ENCODE results near the gene OR5K2. TPM values are rescaled to one million over a fixed set of nuclear protein-coding genes. Genes with fewer than 3 reads are reported as not detected.

OR5K2 gene
- total and polyA plus RNA-seq, 10 of the 15 experiments (the other 5 are each of a cell fraction or from before 2014, with no cell fraction given): 0.12 TPM; not detected in 9

DNA sequence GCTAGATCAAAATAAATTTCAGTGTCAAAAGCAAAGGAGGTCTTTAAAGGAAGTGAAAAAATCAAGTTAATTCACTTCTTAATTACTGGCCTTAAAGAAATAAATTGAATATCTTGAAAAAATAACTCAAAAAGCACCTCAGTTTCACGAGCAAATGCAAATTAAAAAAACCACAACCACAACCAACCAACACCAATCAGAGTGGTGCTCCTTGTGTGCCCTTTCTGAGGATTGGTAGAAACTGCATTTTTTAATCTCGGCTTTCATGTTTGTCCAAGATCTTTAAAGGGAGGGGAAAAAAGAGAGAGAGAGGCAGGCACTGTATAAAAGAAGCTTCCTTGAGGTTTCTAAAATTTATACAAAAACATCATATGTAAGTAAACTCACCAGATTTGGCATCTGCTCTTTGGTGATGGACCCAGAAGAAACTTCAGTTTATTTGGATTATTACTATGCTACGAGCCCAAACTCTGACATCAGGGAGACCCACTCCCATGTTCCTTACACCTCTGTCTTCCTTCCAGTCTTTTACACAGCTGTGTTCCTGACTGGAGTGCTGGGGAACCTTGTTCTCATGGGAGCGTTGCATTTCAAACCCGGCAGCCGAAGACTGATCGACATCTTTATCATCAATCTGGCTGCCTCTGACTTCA lies 34.3 kb downstream of the OR5K2 start, which contains the start of gene GPR15 (continued):
- TF ChIP-seq, protein P1, sequence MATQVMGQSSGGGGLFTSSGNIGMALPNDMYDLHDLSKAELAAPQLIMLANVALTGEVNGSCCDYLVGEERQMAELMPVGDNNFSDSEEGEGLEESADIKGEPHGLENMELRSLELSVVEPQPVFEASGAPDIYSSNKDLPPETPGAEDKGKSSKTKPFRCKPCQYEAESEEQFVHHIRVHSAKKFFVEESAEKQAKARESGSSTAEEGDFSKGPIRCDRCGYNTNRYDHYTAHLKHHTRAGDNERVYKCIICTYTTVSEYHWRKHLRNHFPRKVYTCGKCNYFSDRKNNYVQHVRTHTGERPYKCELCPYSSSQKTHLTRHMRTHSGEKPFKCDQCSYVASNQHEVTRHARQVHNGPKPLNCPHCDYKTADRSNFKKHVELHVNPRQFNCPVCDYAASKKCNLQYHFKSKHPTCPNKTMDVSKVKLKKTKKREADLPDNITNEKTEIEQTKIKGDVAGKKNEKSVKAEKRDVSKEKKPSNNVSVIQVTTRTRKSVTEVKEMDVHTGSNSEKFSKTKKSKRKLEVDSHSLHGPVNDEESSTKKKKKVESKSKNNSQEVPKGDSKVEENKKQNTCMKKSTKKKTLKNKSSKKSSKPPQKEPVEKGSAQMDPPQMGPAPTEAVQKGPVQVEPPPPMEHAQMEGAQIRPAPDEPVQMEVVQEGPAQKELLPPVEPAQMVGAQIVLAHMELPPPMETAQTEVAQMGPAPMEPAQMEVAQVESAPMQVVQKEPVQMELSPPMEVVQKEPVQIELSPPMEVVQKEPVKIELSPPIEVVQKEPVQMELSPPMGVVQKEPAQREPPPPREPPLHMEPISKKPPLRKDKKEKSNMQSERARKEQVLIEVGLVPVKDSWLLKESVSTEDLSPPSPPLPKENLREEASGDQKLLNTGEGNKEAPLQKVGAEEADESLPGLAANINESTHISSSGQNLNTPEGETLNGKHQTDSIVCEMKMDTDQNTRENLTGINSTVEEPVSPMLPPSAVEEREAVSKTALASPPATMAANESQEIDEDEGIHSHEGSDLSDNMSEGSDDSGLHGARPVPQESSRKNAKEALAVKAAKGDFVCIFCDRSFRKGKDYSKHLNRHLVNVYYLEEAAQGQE (IDR thresholded peaks at IDR 0.05; ENCODE audit: low read depth, low read length): 0 out of 2 replicates have a peak, but pooled peaks have one; percentile 2
- TF ChIP-seq, protein P2, sequence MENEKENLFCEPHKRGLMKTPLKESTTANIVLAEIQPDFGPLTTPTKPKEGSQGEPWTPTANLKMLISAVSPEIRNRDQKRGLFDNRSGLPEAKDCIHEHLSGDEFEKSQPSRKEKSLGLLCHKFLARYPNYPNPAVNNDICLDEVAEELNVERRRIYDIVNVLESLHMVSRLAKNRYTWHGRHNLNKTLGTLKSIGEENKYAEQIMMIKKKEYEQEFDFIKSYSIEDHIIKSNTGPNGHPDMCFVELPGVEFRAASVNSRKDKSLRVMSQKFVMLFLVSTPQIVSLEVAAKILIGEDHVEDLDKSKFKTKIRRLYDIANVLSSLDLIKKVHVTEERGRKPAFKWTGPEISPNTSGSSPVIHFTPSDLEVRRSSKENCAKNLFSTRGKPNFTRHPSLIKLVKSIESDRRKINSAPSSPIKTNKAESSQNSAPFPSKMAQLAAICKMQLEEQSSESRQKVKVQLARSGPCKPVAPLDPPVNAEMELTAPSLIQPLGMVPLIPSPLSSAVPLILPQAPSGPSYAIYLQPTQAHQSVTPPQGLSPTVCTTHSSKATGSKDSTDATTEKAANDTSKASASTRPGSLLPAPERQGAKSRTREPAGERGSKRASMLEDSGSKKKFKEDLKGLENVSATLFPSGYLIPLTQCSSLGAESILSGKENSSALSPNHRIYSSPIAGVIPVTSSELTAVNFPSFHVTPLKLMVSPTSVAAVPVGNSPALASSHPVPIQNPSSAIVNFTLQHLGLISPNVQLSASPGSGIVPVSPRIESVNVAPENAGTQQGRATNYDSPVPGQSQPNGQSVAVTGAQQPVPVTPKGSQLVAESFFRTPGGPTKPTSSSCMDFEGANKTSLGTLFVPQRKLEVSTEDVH (IDR thresholded peaks at IDR 0.05; ENCODE audit: low read depth, partially characterized antibody): no peak
- TF ChIP-seq ETV6 (conservative IDR thresholded peaks at IDR 0.05 in 1 of 2, IDR thresholded peaks at IDR 0.05 in 1 of 2; ENCODE audit: borderline replicate concordance in 1 of 2, low read depth in 1 of 2): 0 out of 4 replicates have a peak, but pooled peaks of 1 of the 2 experiments have one; percentile 7
- TF ChIP-seq RBBP5 (conservative IDR thresholded peaks at IDR 0.05): no peak
- TF ChIP-seq, protein P3, sequence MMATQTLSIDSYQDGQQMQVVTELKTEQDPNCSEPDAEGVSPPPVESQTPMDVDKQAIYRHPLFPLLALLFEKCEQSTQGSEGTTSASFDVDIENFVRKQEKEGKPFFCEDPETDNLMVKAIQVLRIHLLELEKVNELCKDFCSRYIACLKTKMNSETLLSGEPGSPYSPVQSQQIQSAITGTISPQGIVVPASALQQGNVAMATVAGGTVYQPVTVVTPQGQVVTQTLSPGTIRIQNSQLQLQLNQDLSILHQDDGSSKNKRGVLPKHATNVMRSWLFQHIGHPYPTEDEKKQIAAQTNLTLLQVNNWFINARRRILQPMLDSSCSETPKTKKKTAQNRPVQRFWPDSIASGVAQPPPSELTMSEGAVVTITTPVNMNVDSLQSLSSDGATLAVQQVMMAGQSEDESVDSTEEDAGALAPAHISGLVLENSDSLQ (IDR thresholded peaks at IDR 0.05): no peak
- peak; percentile 49 for TF ChIP-seq PML (IDR thresholded peaks at IDR 0.05; ENCODE audit: low read length)
- TF ChIP-seq TCF3 (IDR thresholded peaks at IDR 0.05; ENCODE audit: borderline replicate concordance, insufficient read depth, low read depth, low read length): 0 out of 2 replicates have a peak, but pooled peaks have one; percentile 19
- peak; percentile 95 for TF ChIP-seq RUNX3 (IDR thresholded peaks at IDR 0.05; ENCODE audit: low read length)
- TF ChIP-seq NFIC (IDR thresholded peaks at IDR 0.05; ENCODE audit: low read depth, low read length): 0 out of 2 replicates have a peak, but pooled peaks have one; percentile 60
- TF ChIP-seq CHD4 (IDR thresholded peaks at IDR 0.05): no peak
- TF ChIP-seq JUND (IDR thresholded peaks at IDR 0.05; ENCODE audit: low read depth, low read length): no peak
- no peak; the same call in 1 of the 2 replicates for TF ChIP-seq MTA3 (IDR thresholded peaks at IDR 0.05; ENCODE audit: borderline replicate concordance, low read length)
- TF ChIP-seq NFYB (IDR thresholded peaks at IDR 0.05; ENCODE audit: insufficient read depth, low read depth, low read length): peak; percentile 95
- TF ChIP-seq, protein P4, sequence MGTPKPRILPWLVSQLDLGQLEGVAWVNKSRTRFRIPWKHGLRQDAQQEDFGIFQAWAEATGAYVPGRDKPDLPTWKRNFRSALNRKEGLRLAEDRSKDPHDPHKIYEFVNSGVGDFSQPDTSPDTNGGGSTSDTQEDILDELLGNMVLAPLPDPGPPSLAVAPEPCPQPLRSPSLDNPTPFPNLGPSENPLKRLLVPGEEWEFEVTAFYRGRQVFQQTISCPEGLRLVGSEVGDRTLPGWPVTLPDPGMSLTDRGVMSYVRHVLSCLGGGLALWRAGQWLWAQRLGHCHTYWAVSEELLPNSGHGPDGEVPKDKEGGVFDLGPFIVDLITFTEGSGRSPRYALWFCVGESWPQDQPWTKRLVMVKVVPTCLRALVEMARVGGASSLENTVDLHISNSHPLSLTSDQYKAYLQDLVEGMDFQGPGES (IDR thresholded peaks at IDR 0.05): no peak
- peak; percentile 67 for TF ChIP-seq SMAD1 (IDR thresholded peaks at IDR 0.05; ENCODE audit: low read depth, partially characterized antibody)
- peak; percentile 82 for TF ChIP-seq MXI1 (IDR thresholded peaks at IDR 0.05; ENCODE audit: low read depth, low read length)
- TF ChIP-seq TCF7 (IDR thresholded peaks at IDR 0.05; ENCODE audit: borderline replicate concordance): 0 out of 2 replicates have a peak, but pooled peaks have one; percentile 8
- peak; percentile 93; the same call in 2 of the 3 replicates for TF ChIP-seq POU2F2 (IDR thresholded peaks at IDR 0.05; ENCODE audit: borderline replicate concordance, low read depth, low read length)
- TF ChIP-seq ZBED1 (IDR thresholded peaks at IDR 0.05; ENCODE audit: borderline replicate concordance): peak; percentile 63; the same call in 1 of the 2 replicates
- no peak for TF ChIP-seq WRNIP1 (IDR thresholded peaks at IDR 0.05; ENCODE audit: borderline replicate concordance, low read depth, low read length)
- TF ChIP-seq ZNF384 (IDR thresholded peaks at IDR 0.05; ENCODE audit: borderline replicate concordance, low read depth, low read length): 0 out of 2 replicates have a peak, but pooled peaks have one; percentile 41

Measured in GM12878 (cell line).